Kidney (tissue), 22 donors: Measurements from ENCODE around the gene ZFAND3. TPM values are rescaled to one million over a fixed set of nuclear protein-coding genes. Genes with fewer than 3 reads are reported as not detected.

ENCODE experiments used
- DNase-seq, 5 donors: peaks; one replicate each; pipeline ENCODE4 v3.0.0-alpha.2; 2013 to 2020
- FAIRE-seq: peaks from 2 replicates; lab custom pipeline; 2012; peaks lifted over from hg19 to GRCh38; lab: Jason Lieb, UNC
- H3K27ac ChIP-seq, 2 donors: one replicate each; pipeline ENCODE4 v1.7.0; 2013; ENCODE audit warnings: low read depth in 2 of 2, low read length in 2 of 2, inconsistent platforms in 1 of 2
- H3K27me3 ChIP-seq: one replicate; pipeline ENCODE4 v1.7.1; 2013; ENCODE audit warnings: low read length, inconsistent platforms; ENCODE audit not compliant: control insufficient read depth, insufficient read depth
- H3K36me3 ChIP-seq, 3 donors: one replicate each; pipeline versions ENCODE4 v1.7.0 to v1.7.1; 2013; ENCODE audit warnings: low read length in 3 of 3, control low read depth in 1 of 3, inconsistent platforms in 1 of 3; ENCODE audit not compliant: insufficient read depth in 3 of 3, control insufficient read depth in 2 of 3
- H3K4me1 ChIP-seq, 3 donors: one replicate each; pipeline versions ENCODE4 v1.7.0 to v1.7.1; 2013; ENCODE audit warnings: low read length in 3 of 3, inconsistent platforms in 1 of 3, low read depth in 1 of 3; ENCODE audit not compliant: control insufficient read depth in 2 of 3, insufficient read depth in 2 of 3
- H3K4me3 ChIP-seq, 3 donors: one replicate each; pipeline versions ENCODE4 v1.7.0 to v1.8.1; 2013; ENCODE audit warnings: low read length in 3 of 3, control low read depth in 1 of 3, inconsistent platforms in 1 of 3
- H3K9ac ChIP-seq, 3 donors: one replicate each; pipeline versions ENCODE4 v1.7.0 to v1.7.1; 2013; ENCODE audit warnings: low read length in 3 of 3, control low read depth in 1 of 3, inconsistent platforms in 1 of 3
- H3K9me3 ChIP-seq, 3 donors: one replicate each; pipeline versions ENCODE4 v1.7.0 to v1.7.1; 2013; ENCODE audit warnings: low read length in 3 of 3, control low read depth in 1 of 3, inconsistent platforms in 1 of 3; ENCODE audit not compliant: control insufficient read depth in 2 of 3, insufficient read depth in 1 of 3
- intact Hi-C: fragments of 100-400 bp; cut with DNase I; formaldehyde crosslinking; loops from one replicate; pipeline ENCODE4 v1.11.1; 2022
- long read RNA-seq, 10 donors: library from polyadenylated mRNA in 1 of 10; unstranded in 1 of 10; transcript quantifications; one replicate each; pipeline ENCODE4 v2.0.0 and lab custom pipeline, GENCODE V29; 2021 to 2026
- polyA plus RNA-seq: library from polyadenylated mRNA; stranded (reverse); fragments of 350-450 nt; fragmentation: Illumina TruSeq; extraction: RNeasy Lipid Tissue Mini Kit (QIAGEN cat#74804); gene quantifications from one replicate; pipeline ENCODE4 v1.2.3, GENCODE V29; 2014; ENCODE audit warnings: low read depth, low replicate concordance; ENCODE audit not compliant: insufficient read depth
- total RNA-seq: library from RNA; stranded (reverse); fragmentation: NEBNext Ultra II Directional; extraction: Animal tissue kit (Norgen Biotek cat#: 25700); gene quantifications from one replicate; pipeline ENCODE4 v1.2.1, GENCODE V29; 2021
- TF ChIP-seq, protein P1 (sequence below): IDR thresholded peaks from 3 replicates; pipeline ENCODE4 v1.5.1; 2012; ENCODE audit warnings: mild to moderate bottlenecking, moderate library complexity, borderline replicate concordance; ENCODE audit not compliant: insufficient read depth; ENCODE audit errors: extremely low read depth
- donor health status: control.
- donor health status: control.
- donor health status: control.
- donor health status: control.
- donor health status: control.
- donor health status: DM: yes; HTN: yes; CAD: no.
- donor health status: Normal renal cell carcinoma (clear cell type).

The ZFAND3 gene
- 104 TPM for total RNA-seq
- polyA plus RNA-seq: 44.6 TPM
- long read RNA-seq, donor 1, transcript ZFAND3-201 (6 exons, 3,366 nt): major isoform, 13 of 28 reads
- long read RNA-seq, donor 1, partial matches to known transcripts: 15 of 28 reads
- long read RNA-seq, donor 1, other reads (novel, unspliced or antisense): 0 of 28 reads
- long read RNA-seq, donor 2, transcript ZFAND3-201 (6 exons, 3,366 nt): major isoform, 17 of 46 reads
- long read RNA-seq, donor 2, partial matches to known transcripts: 29 of 46 reads
- long read RNA-seq, donor 2, other reads (novel, unspliced or antisense): 0 of 46 reads
- long read RNA-seq, donor 3, transcript ZFAND3-201 (6 exons, 3,366 nt): major isoform, 15 of 24 reads
- long read RNA-seq, donor 3, partial matches to known transcripts: 9 of 24 reads
- long read RNA-seq, donor 3, other reads (novel, unspliced or antisense): 0 of 24 reads
- long read RNA-seq, donor 4, transcript ZFAND3-201 (6 exons, 3,366 nt): major isoform, 18 of 84 reads
- long read RNA-seq, donor 4, partial matches to known transcripts: 65 of 84 reads
- long read RNA-seq, donor 4, other reads (novel, unspliced or antisense): 0 of 84 reads
- long read RNA-seq, donor 5: 0 reads
- long read RNA-seq, donor 6, transcript ZFAND3-201 (6 exons, 3,366 nt): major isoform, 5 of 5 reads
- long read RNA-seq, donor 6, partial matches to known transcripts: 0 of 5 reads
- long read RNA-seq, donor 6, other reads (novel, unspliced or antisense): 0 of 5 reads
- long read RNA-seq, donor 7, transcript ZFAND3-201 (6 exons, 3,366 nt): major isoform, 20 of 60 reads
- long read RNA-seq, donor 7, partial matches to known transcripts: 29 of 60 reads
- long read RNA-seq, donor 7, other reads (novel, unspliced or antisense): 10 of 60 reads
- long read RNA-seq, donor 8, transcript ZFAND3-201 (6 exons, 3,366 nt): major isoform, 11 of 20 reads
- long read RNA-seq, donor 8, partial matches to known transcripts: 9 of 20 reads
- long read RNA-seq, donor 8, other reads (novel, unspliced or antisense): 0 of 20 reads
- long read RNA-seq, donor 9, partial matches to known transcripts: 6 of 9 reads
- long read RNA-seq, donor 9, other reads (novel, unspliced or antisense): 0 of 9 reads
- long read RNA-seq, donor 10, transcript ZFAND3-201 (6 exons, 3,366 nt): major isoform, 12 of 31 reads
- long read RNA-seq, donor 10, partial matches to known transcripts: 18 of 31 reads
- long read RNA-seq, donor 10, other reads (novel, unspliced or antisense): 0 of 31 reads

DNA sequence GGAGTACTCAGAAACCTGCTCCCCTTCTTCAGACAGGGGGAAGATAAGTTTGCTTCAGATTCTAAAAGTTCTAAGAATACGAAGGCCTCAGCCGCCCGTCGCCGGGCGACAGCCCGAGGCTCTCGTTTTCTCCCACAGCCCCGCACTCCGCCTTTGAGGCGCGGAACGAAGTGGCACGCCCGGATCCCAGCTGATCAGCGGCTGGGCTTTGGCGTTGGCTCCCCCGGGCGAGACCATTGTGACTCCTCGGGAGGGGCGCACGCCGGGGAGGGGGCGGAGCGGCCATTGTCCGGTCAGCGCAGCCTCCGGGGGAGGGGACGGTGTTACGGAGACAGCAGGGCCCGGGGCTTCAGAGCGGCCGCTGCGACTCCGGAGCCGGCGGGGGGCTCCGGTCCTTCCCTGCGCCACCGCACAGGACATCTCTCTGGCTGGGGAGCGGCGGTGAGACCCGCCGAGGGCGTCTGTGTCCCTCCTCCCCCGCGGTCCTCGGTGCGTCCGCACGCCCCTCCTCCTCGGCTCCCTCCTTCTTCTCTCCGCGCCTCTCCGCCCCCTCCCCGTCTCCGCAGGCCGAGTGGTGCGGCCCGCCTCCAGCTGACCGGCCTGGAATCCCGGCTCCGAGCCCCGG is at the start of gene ZFAND3:
TSS of gene ZFAND3 (plus strand) at position 551 of the 625 bp plus-strand sequence. CDS start 219 bp downstream, outside the sequence.
- H3K9ac ChIP-seq: peak within 1 kb of the TSS; percentile 71 to 96 (median 77)
- peaks cover 0 to 23% (median 20%) of the 10 kb centered on the region in 3 donors for H3K4me1 ChIP-seq
- FAIRE-seq (no peak), DNase-seq (peak; percentile 98 to 99 (median 99))
- peak within 1 kb of the TSS; percentile 82 to 96 (median 88) for H3K4me3 ChIP-seq
- TF ChIP-seq, protein P1, sequence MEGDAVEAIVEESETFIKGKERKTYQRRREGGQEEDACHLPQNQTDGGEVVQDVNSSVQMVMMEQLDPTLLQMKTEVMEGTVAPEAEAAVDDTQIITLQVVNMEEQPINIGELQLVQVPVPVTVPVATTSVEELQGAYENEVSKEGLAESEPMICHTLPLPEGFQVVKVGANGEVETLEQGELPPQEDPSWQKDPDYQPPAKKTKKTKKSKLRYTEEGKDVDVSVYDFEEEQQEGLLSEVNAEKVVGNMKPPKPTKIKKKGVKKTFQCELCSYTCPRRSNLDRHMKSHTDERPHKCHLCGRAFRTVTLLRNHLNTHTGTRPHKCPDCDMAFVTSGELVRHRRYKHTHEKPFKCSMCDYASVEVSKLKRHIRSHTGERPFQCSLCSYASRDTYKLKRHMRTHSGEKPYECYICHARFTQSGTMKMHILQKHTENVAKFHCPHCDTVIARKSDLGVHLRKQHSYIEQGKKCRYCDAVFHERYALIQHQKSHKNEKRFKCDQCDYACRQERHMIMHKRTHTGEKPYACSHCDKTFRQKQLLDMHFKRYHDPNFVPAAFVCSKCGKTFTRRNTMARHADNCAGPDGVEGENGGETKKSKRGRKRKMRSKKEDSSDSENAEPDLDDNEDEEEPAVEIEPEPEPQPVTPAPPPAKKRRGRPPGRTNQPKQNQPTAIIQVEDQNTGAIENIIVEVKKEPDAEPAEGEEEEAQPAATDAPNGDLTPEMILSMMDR: no peak
- no peaks in the 10 kb centered on the region for H3K9me3 ChIP-seq
- intact Hi-C loops: no loop called here
- H3K27me3 ChIP-seq: no peaks in the 10 kb centered on the region
- no peaks in the 10 kb centered on the region for H3K36me3 ChIP-seq
- H3K27ac ChIP-seq: peak within 1 kb of the TSS; percentile 88 to 93

DNA sequence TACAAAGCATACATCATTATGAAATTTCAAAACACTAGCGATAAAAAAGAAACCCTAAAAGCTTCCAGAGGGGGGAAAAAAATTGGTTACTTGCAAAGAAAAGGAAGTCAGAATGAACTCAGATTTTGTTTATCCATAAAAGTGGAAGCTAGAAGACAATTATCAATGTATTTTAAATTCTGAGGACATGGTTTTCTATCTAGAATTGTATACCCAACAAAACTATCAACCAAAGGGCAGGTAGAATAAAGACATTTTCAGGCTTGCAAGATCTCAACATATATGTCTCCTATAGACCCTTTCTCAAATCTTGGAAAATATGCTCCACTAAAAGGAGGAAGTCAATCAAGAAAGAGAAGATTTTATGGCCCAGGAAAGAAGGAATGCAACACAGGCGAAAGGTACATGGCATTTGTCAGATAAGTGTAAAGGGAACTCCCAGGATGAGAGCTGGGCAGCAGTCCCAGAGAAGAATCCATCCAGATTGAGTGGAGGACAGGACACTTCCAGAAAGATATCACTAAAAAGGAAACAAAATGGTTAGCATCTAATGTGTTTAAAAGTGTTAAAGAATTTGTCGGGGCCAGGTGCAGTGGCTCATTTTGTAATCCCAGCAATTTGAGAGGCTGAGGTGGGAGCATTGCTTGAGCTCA is 45.4 kb upstream of the ZFAND3 start:
- Histone ChIP-seq H3K4me1 (peaks cover 0 to 6% (median 4%) of the 10 kb centered on the region in 3 donors), H3K9me3 (no peaks in the 10 kb centered on the region), H3K4me3 (no peak overlapping the region), H3K27me3 (no peaks in the 10 kb centered on the region), H3K27ac (no peak overlapping the region), H3K9ac (no peak overlapping the region), H3K36me3 (no peaks in the 10 kb centered on the region)
- no peak for DNase-seq
- intact Hi-C loops: no loop called here
- TF ChIP-seq, protein P1: no peak
- no peak for FAIRE-seq

GRCh38 chr6:37776566-37776965 is 43.0 kb upstream of the ZFAND3 start:
- FAIRE-seq (no peak), DNase-seq (peak in 2 of 5 donors; percentile 44 to 46)
- Histone ChIP-seq H3K27me3 (no peaks in the 10 kb centered on the region), H3K4me3 (no peak overlapping the region), H3K27ac (no peak overlapping the region), H3K9ac (no peak overlapping the region), H3K36me3 (no peaks in the 10 kb centered on the region), H3K9me3 (no peaks in the 10 kb centered on the region), H3K4me1 (peaks cover 0 to 16% (median 9%) of the 10 kb centered on the region in 3 donors)
- TF ChIP-seq, protein P1: no peak
- intact Hi-C loops: no loop called here
